IPS-18c (cell line): ENCODE data around the gene TLK2.

ENCODE experiments used
- H3K4me3 ChIP-seq: 2 replicates; pipeline ENCODE4 v1.7.0; 2013; ENCODE audit warnings: low read depth, mild to moderate bottlenecking, low read length, moderate library complexity; ENCODE audit not compliant: insufficient read depth
- H3K9me3 ChIP-seq: one replicate; pipeline ENCODE4 v1.6.1; 2013; ENCODE audit warnings: mild to moderate bottlenecking, low read length, moderate library complexity; ENCODE audit not compliant: control insufficient read depth, insufficient read depth

Gene TLK2

DNA sequence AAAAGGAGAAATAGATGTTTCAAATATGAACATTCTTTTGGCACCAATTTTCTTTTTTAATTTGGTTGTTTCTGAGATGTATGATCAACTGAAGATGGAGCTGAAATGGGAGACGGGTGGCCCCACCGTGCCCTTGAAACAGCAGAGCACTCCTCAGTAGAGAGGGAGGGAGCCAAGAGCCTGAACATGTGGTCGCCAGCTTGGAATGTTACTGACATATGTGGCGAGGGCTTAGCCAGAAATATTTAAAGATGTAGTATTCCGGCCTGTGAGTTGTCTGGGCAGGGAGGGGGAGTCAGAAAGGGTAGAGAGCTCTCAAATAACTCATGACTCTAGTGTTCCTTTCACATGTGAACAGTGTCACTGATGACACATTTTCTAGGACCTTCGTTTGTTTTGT is 135.5 kb downstream of the TLK2 start:
- Histone ChIP-seq H3K4me3 (no peak overlapping the region), H3K9me3 (no peaks in the 10 kb centered on the region)

GRCh38 chr17:62615503-62615902 is 136.9 kb downstream of the TLK2 start:
- Histone ChIP-seq H3K9me3 (no peaks in the 10 kb centered on the region), H3K4me3 (no peak overlapping the region)

DNA sequence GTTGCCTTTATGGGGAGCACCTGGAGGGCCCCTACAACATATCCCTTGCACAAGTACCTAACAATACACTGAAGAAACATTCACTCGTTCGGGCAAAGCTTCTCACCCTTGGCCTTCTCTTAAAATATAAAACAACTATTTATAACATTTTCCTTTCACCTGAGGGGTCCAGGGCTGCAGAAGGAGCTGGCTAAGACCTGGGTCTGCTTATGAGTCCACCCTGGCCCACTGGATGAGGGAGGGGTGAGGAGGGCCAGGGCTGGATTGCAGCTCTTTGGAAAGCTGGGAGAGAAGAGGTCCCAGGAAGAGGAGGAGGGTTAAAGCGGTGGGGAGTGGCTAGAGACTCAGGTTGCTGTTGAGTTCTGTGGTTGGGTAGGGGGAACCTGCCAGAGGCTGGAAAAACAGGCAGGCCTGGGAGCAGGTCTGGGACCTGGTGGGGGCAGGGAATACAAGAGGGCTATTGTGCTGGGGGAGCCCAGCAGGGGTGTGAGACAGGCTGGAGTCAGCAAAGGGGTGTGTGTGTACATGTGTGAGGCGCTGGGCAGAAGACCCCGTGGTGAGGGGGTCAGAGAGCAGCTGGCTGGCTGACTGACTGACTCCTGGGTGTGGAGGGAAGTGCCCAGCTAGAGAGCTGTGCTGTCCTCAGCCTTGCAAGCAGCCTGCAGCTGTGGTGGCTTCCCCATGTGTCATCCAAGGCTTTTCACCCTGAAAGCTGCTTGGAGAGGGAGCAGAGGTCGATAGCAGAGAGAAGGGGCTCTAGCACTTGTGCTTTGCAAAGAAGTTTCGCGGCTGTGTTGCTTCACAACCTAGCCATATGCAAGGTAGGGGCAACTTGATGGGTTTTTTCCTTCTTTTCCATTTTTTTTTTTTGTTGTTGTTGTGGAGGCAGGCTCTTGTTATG is 138.6 kb downstream of the TLK2 start:
- no peaks in the 10 kb centered on the region for H3K9me3 ChIP-seq
- H3K4me3 ChIP-seq, result no peak overlapping the region

- peaks cover 1% of the 10 kb centered on the region for H3K9me3 ChIP-seq
- no peak overlapping the region for H3K4me3 ChIP-seq
These were observed 139.4 kb downstream of the TLK2 start for GRCh38 chr17:62617894-62618472.

DNA sequence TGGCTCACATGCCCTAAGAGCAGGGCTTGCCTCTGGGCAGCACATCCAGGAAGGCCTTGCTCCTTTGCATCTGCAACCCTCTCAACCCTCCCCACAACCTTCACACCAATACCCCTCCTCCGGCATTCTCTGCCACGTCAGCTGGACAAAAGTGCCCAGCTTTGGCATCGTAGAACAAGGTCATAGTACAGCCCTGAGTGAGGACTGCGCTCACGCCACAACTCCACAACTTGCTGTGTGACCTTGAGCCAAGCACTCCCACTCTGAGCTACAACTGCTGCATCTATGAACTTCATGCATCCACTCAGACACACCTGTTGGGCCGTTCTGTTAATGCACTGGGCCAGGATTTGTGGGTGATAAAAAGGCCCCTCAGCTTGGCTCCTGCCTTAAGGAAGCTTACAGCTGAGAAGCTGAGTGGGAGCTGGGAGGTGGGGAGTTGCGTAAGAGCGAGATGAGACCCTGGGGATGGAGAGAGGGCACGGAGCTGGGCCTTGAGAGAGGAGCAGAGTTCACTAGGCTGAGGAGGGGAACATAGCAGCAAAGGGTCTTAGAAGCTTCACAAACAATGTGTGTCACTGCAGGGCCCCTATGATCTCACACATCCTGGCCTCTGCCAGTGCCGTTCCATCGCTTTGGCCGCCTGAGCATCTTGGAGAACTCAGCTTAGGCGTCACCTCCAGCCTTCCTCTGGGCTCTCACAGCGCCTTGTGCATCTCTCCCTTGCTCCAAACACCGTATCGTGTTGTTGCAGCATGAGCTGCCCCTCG is 140.2 kb downstream of the TLK2 start:
- Histone ChIP-seq H3K4me3 (no peak overlapping the region), H3K9me3 (peaks cover 2% of the 10 kb centered on the region)

DNA sequence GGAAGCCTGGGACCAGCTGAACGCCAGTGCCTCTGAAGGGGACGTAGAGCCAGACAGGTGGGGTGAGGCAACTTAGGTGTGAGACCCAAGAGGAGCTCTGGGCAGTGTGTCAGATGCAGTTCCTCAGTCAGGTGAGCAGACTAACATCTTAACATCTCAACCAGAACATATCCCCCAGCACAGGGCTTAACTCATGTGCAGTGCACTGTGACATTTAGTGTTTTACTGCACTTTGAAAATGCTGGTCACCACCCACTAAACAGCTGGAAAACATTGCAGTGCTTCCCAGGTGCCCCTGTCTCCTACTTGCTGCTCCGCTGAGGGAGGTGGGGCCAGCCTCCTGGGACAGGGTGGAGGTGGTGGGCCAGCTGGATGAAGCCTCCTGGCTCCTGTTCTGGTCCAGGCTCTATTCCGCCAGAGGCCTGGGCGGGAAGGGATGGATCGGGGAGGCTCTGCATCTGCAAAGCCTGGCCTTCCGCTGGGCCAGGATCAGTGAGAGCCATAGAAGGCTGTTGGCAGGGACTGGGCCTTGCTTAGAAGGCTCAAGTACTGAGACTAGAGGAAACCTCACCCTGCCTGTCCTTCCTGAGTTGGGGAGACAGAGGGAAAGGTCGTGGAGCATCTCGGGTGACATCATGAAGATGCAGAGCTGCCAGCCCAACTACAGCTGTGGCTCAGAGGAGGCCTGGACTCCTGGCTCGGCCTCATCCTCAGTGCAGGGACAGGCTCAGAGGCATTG is 141.0 kb downstream of the TLK2 start:
- peaks cover 2% of the 10 kb centered on the region for H3K9me3 ChIP-seq
- no peak overlapping the region for H3K4me3 ChIP-seq

- H3K4me3 ChIP-seq, result no peak overlapping the region
- H3K9me3 ChIP-seq, result peaks cover 2% of the 10 kb centered on the region
These were observed 142.6 kb downstream of the TLK2 start for GRCh38 chr17:62621223-62621622.

DNA sequence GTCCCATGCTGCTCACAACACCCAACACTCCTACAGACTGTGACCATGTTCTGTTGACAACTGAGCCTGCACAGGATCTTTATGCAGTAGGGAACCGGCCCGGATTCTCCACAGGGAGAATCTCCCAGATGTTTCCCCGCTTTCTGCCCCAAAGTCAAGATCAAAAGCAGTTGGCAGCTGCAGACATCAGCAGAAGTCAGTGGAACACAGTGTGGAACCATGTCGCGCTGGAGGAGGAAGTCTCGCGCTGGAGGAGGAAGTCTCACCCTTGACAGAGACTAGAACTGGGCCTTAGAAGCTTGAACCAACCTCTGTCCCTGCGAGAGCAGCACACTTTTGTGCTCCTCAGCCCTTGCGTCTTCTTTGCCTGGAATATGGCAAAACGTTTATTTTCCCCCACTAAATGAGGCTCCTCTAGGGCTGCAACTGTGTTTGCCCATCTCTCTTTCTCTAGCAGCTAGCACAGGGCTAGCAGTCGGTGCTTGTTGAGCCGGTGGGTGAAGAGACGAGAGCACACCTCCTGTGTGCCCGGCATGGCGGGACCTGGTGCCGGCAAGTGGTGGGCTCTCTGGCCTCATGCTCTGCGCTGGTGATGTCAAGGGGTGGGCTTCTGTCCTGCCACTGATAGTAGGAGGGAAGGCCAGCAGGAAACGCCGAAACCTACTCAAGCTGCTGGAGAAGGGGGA is 146.7 kb downstream of the TLK2 start:
- Histone ChIP-seq H3K9me3 (peaks cover 2% of the 10 kb centered on the region), H3K4me3 (no peak overlapping the region)

GRCh38 chr17:62625870-62626200 is 147.2 kb downstream of the TLK2 start:
- H3K4me3 ChIP-seq, result no peak overlapping the region

GRCh38 chr17:62626719-62627218 is 148.1 kb downstream of the TLK2 start:
- H3K4me3 ChIP-seq, result peak overlapping the region; percentile 82
- peaks cover 2% of the 10 kb centered on the region for H3K9me3 ChIP-seq

More at GRCh38 chr17:62625870-62626200, 147.2 kb downstream of the TLK2 start:
- peaks cover 2% of the 10 kb centered on the region for H3K9me3 ChIP-seq

DNA sequence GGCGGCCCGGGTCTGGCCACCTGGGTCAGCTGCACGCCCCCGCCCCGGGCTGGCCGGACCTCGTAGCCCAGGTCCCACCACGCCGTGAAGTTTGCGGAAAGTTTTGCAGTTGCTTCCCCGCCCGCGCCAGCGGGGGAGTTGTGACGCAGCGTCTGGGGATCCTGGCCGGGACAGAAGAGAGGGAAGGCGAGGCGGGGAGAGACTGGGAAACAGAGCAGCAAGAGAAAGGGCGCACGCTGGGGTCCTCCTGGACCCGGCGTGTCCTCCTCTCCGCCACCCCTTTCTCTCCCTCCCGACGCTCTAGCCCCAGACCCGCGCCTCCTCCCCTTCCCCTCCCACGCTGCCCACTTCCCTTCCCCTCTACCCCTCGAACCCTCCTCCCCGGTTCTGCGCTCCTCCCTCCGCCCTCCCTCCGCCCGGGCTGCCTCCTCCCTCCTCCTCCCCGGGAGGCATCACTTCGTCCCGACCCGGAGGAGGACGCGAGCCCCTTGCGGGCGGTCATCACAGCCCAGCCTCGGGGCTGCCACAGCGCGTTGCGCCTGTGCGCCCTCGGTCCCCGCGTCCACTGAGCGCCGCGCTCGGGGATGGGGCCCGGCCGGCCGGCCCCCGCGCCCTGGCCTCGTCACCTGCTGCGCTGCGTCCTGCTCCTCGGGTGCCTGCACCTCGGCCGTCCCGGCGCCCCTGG is 148.7 kb downstream of the TLK2 start, which contains the start of gene MRC2:
Gene MRC2, plus strand, starts transcription at position 452 of the 685 bp plus-strand sequence. Its CDS starts 133 bp downstream, at position 585.
- peak within 1 kb of the TSS; percentile 82 for H3K4me3 ChIP-seq
- peaks cover 2% of the 10 kb centered on the region for H3K9me3 ChIP-seq

GRCh38 chr17:62627904-62628633 is 149.4 kb downstream of the TLK2 start:
- peaks cover under 1% of the 10 kb centered on the region for H3K9me3 ChIP-seq
- peak overlapping the region; percentile 82 for H3K4me3 ChIP-seq

DNA sequence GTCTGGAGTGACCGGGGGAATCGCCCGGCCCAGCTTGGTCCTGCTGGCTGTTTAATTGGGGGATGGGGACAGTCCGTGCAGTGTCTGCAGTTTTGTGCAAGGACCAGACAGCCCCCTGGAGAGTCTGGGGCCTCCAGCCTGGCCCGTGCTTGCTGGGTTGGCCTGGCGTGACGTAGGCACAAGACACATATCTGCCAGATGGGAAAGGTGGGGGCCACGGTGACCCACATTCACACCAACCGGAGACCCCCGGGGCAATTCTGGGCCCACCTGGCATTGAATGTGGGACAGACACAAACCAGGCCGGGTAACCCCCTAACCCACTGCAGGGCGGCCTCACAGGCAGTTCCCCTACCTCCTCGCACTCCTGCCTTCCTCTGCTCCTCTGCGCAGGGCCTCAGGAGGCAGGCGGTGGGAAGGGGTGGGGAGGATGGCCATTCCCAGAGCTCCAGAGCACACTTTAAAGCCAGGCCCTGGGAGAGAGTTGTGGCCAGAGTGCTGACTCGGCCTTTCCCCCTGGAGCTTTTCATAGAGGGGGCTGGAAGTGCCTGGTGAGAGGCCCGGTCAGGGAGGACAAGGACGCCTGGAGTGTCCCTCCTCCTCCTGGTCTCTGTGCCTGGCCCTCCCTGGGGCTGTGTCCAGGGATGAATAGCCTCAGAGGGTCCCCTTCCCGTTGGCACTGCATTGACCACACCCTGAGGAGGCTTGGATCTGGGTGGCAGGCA is 150.4 kb downstream of the TLK2 start:
- Histone ChIP-seq H3K4me3 (peak overlapping the region; percentile 82), H3K9me3 (no peaks in the 10 kb centered on the region)

GRCh38 chr17:62629556-62630364 is 151.1 kb downstream of the TLK2 start:
- Histone ChIP-seq H3K9me3 (no peaks in the 10 kb centered on the region), H3K4me3 (no peak overlapping the region; the same call in 1 of the 2 replicates)
